Measurements from ENCODE around the gene HMMR.
A peak's percentile ranks its signal among the peaks of the same experiment; 100 is the strongest.
"Not testable (repeated sequence)": the region's sequence is repeated elsewhere in the genome, so short reads cannot be mapped to it uniquely, and the experiment has no call there.

Gene HMMR, protein sequence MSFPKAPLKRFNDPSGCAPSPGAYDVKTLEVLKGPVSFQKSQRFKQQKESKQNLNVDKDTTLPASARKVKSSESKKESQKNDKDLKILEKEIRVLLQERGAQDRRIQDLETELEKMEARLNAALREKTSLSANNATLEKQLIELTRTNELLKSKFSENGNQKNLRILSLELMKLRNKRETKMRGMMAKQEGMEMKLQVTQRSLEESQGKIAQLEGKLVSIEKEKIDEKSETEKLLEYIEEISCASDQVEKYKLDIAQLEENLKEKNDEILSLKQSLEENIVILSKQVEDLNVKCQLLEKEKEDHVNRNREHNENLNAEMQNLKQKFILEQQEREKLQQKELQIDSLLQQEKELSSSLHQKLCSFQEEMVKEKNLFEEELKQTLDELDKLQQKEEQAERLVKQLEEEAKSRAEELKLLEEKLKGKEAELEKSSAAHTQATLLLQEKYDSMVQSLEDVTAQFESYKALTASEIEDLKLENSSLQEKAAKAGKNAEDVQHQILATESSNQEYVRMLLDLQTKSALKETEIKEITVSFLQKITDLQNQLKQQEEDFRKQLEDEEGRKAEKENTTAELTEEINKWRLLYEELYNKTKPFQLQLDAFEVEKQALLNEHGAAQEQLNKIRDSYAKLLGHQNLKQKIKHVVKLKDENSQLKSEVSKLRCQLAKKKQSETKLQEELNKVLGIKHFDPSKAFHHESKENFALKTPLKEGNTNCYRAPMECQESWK

DNA sequence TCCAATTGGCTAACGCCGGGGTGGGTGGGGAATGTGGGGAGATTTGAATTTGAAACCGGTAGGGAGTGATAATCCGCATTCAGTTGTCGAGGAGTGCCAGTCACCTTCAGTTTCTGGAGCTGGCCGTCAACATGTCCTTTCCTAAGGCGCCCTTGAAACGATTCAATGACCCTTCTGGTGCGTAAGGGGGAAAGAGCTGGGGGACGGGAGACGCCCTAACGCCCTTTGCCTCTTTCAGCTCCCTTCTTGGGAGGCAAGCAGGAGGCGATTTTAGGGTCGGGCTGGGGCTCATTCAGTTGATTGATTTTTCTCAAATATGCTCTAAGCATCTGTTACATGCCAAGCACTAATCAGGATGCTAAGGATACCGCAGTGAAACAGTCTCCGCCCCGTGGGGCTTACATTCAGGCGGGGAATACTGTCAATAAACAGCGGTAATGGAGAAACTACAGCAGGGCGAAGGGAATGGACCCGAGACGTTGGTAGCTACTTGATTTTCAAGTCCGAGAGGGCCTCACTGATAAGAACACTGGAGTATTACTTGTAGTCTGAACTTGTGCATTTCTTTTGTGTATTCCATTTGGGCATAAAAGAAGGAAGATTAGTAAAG, at the start of gene HMMR:
HMMR (plus strand) TSS at position 71 of the 610 bp plus-strand sequence; CDS start at position 132, 61 bp downstream.
- TF ChIP-seq, protein P1, sequence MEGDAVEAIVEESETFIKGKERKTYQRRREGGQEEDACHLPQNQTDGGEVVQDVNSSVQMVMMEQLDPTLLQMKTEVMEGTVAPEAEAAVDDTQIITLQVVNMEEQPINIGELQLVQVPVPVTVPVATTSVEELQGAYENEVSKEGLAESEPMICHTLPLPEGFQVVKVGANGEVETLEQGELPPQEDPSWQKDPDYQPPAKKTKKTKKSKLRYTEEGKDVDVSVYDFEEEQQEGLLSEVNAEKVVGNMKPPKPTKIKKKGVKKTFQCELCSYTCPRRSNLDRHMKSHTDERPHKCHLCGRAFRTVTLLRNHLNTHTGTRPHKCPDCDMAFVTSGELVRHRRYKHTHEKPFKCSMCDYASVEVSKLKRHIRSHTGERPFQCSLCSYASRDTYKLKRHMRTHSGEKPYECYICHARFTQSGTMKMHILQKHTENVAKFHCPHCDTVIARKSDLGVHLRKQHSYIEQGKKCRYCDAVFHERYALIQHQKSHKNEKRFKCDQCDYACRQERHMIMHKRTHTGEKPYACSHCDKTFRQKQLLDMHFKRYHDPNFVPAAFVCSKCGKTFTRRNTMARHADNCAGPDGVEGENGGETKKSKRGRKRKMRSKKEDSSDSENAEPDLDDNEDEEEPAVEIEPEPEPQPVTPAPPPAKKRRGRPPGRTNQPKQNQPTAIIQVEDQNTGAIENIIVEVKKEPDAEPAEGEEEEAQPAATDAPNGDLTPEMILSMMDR (IDR thresholded peaks at IDR 0.05; ENCODE audit: control insufficient read depth, insufficient read depth, low read depth, low read length, missing control alignments), result no peak
- DNase-seq (ENCODE audit: low read depth), result no peak
- H3K4me3 ChIP-seq (ENCODE audit: control insufficient read depth, low read depth, low read length), result peak within 1 kb of the TSS; percentile 81

DNA sequence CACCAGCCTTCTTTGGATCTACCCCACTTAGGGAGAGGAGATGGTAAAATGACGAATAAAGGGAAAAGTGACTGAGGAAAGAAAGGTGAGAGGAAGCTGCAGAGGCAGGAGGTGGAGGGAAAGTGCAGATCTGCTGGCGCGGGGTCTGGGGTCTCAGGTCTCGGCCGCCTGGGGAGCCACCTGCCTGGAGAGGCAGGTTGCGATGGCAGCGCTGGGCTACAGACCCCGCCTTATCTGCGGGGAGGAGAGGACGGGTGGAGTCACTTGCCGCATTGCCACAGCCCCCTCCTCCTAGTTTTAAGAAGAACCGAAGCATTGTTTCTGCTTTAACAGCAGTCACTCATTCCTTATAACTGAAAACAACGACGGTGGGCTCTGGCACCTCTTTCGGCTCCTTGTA, 44.8 kb upstream of the HMMR start:
- not testable (repeated sequence) for DNase-seq (ENCODE audit: low read depth); H3K4me3 ChIP-seq (ENCODE audit: control insufficient read depth, low read depth, low read length)

DNA sequence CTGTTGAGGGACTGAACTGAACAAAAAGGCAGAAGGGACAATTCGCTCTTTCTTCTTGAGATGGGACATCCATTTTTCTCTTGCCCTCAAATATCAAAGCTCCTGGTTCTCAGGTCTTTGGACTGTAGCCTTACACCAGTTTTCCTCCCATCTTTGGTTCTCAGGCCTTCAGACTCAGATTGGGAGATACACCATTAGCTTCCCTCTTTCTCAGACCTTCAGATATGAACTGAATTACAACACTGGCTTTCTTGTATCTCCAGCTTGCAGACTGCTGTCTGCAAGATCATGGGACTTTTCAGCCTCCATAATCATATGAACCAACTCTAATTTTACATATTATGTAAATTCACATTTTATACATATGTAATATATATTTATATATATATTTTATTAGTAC, 35.6 kb upstream of the HMMR start:
- H3K4me3 ChIP-seq (ENCODE audit: control insufficient read depth, low read depth, low read length), result no peak overlapping the region
- TF ChIP-seq, protein P1 (IDR thresholded peaks at IDR 0.05; ENCODE audit: control insufficient read depth, insufficient read depth, low read depth, low read length, missing control alignments), result no peak
- no peak for DNase-seq (ENCODE audit: low read depth)

DNA sequence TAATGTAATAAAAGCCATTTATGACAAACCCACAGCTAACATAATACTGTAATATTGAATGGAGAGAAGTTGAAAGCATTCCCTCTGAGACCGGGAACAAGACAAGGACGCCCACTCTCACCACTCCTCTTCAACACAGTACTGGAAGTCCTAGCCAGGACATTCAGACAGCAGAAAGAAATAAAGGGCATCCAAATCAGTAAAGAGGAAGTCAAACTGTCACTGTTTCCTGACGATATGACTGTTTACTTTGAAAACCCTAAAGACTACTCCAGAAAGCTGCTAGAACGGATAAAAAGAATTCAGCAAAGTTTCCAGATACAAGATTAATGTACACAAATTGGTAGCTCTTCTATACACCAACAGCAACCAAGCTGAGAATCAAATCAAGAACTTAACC, 34.3 kb upstream of the HMMR start:
- H3K4me3 ChIP-seq (ENCODE audit: control insufficient read depth, low read depth, low read length); DNase-seq (ENCODE audit: low read depth): not testable (repeated sequence)

DNA sequence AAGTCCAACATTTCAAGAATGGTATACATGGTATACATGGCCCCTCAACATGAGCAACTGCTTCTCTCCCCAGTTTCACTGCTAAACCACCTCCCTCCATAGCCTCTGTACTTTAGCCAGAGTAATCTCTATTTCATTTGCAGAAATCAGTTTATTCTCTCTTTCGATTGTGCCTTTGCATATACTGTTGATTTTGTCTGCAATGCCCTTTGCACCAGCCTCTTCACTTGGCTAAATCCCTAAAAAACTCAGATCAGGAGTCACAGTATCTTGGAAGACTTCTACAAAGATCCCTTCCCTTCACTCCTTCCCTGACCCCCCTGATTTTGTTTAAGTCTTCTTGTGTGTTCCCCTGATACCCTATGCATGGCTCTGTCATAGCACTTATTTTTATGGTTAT, 27.9 kb upstream of the HMMR start:
- TF ChIP-seq, protein P1 (IDR thresholded peaks at IDR 0.05; ENCODE audit: control insufficient read depth, insufficient read depth, low read depth, low read length, missing control alignments), result no peak
- DNase-seq (ENCODE audit: low read depth), result no peak
- no peak overlapping the region for H3K4me3 ChIP-seq (ENCODE audit: control insufficient read depth, low read depth, low read length)

DNA sequence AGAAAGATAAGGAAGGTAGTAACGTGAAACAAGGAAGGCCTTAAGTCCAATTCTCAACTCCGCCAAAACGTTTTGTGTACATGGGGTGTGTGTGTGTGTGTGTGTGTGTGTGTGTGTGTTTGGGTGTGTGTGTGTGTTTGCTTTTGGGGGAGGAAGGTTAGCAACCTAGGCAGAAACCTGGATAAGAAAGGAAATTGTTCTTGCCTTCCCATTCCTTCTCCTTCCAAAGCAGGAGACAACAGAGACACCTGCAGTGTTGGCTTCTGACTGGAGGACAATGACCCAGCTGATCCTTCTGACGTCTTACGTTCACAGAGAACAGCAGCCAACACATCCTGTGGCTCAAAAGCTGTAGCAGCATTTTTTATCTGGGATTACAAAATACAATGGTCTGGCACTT, 27.2 kb upstream of the HMMR start:
- TF ChIP-seq, protein P1 (IDR thresholded peaks at IDR 0.05; ENCODE audit: control insufficient read depth, insufficient read depth, low read depth, low read length, missing control alignments), result no peak
- no peak for DNase-seq (ENCODE audit: low read depth)
- no peak overlapping the region for H3K4me3 ChIP-seq (ENCODE audit: control insufficient read depth, low read depth, low read length)

DNA sequence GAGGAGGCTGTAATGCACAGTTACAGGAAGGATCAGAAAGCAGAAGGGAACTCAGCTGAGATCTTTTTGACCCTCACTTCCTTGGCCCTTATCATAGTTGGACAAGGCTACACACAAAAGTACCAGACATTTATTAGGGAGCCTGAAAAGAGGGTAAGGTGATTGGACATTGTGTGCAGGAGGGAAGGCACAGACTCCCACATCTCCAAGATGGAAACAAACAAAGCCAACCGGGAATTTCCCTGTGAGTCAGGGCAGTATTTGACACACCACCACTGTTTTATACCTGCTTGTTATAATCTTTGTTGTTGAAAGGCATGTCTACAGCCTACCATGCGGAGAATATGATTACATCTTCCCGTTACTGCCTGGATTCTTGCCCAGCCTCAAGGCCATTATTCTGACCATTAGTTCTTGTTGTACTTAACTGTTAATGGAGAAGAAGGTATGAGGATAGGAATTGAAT, 26.0 kb upstream of the HMMR start:
- TF ChIP-seq, protein P1 (IDR thresholded peaks at IDR 0.05; ENCODE audit: control insufficient read depth, insufficient read depth, low read depth, low read length, missing control alignments), result no peak
- DNase-seq (ENCODE audit: low read depth), result no peak
- no peak overlapping the region for H3K4me3 ChIP-seq (ENCODE audit: control insufficient read depth, low read depth, low read length)

All from AG09309 (cell line).